Stimulated activated CD4-positive, alpha-beta T cell treated with anti-CD3 and anti-CD28 coated beads, TNF-alpha, amount 100 ng/mL, for 24 hours (primary cell): Measurements from ENCODE around the gene MAP2K1.

Source experiments
- DNase-seq, 3 experiments: peaks; one replicate each; pipeline ENCODE4 v3.0.0-alpha.2; 2020; ENCODE audit warnings: low read depth in 3 of 3

MAP2K1 gene

DNA sequence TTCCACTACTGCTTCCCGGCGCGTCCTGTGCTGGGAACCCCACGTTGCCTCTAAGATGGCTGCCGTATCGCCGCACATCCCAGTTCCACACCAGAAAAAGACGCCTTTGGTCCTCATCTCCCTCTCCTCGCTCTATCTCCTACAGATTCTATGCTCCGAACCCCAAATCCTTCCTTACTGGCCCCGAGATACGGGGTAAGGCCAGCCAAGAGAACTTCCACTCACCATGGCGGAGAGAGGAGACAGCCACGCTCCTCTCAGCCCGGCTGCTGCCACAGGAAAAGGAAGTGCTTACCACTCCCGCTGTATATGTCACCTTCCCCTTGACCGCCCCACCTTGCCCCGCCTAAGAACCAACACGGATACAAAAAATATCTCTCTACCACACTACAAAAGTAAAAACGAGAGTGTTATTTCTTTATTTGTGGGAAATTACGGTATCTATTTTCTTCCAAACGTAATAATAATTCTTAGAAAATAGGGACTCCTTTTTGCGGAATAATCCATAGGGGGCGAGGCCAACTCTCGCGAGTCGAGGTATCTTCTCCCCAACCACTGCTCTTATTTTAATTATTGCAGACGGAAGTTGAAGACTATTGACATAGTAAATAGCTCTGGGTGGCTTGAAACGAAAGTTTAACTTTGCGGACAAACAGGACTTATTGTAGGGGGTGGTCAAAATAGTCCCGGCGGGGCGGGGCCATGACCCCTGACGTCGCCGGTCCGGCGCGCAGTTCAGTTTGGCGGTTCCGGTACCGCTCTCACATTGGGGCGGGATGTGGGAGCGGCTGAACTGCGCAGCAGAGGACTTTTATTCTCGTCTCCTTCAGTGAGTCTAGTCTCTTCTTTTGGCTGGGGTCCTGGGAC, 118.1 kb downstream of the MAP2K1 start, which contains the start of the genes RPL4 and ZWILCH:
RPL4 (minus strand) TSS at position 293 of the 867 bp plus-strand sequence; CDS start at position 228, 65 bp downstream.
ZWILCH (plus strand) TSS at position 764 of the 867 bp plus-strand sequence; CDS start at position 777, 13 bp downstream.
- DNase-seq, result peak; percentile 65 to 79 (median 69)

DNA sequence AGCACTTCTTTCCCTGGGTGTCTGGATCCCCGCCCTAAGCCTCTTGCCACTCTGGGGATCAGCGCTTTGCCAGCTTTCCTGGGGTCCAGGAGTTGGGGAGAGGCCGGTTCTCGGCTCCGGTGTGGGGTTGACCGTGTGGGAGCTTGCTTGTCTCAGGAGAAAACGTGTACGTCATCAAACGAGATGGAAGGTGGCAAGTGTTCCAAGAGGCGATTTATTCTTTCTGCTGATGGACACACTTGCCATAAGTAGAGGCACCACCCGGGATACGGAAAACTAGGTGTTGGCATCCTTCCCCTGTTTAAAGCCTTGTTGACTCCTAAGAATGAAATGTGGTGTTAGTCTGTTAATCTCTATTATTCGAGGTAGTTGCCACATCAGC, 118.7 kb downstream of the MAP2K1 start:
- no peak for DNase-seq

DNA sequence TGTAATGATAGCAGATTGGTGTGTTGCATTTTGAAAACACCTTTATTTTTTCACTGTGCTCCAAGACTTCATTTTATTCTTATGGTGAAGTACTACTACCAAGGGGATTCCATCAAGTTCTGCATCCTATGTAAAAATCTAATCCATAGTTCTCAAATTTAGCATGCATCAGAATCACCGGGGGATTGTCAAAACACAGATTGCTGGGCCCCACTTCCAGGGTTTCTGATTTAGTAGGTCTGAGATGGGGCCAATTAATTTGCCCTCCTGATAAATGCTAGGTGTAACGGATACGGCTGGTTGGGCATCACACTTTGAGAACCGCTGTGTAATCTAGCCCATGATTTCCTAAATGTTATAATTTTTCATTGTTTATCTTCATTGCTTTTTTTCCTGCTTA, 119.1 kb downstream of the MAP2K1 start:
- DNase-seq, result no peak

DNA sequence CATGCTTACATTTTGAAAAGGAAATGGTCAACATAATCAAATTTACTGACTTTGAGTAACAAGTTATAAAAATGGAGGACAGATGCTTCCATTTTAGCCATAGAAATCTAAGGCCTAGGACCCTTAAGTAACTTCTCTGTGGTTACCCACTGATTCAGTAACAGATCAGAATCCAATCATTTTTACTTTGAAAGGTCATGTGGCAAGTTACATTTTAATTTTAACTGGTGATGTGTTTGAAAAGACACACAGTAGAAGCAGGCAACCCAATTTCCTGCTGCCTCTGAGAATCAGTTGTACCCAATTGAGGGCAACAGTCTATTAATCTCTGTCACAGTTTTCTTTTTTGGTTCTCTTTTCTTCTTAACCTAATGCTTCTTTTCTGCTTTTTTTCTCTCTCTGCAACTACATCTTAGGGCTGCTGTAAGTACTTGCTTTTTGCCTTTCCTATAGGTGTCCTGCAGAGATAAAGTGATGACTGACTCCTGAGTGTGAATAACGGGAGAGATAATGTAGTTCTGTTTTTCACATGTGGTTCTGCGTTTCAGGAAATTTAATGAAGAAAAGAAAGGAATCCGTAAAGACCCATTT, 121.7 kb downstream of the MAP2K1 start:
- no peak for DNase-seq

DNA sequence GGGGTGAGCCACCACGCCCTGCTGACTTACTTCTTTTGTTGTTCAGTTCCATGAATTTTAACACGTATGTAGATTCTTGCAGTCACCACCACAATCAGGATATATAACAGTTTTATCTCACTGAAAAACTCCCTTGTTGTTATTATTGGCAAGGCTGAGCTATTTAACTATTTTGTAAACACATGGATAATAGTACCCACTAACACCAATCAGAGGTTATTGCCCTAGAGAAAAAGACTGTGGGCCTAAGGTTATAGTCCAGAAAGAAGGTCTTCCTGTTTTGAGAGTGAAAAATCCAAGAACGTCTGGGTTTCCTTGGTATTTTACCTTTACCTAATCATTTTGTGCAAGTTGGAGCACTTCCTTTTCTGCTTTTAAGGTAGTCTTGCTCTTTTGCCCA, 127.9 kb downstream of the MAP2K1 start:
- DNase-seq, result no peak

DNA sequence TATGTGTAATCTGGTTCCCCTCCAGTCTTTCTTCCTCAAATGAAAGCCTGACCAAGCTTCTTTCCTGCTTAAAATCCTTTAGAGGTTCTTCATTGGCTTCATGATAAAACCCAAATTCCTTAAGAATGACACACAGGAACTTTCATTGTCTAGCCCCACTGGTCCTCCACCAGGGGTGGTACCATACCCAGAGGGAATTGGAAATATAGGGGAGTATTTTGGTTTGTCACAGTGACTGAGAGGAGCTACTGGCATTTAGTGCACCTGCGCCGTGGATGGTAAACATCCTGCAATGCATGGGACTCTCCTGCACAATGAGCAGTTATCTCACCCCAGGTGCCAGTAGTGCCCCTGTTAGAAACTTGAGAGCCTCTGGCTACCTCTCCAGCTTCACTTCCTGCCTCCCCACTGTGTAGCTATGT, 129.2 kb downstream of the MAP2K1 start:
- no peak for DNase-seq

DNA sequence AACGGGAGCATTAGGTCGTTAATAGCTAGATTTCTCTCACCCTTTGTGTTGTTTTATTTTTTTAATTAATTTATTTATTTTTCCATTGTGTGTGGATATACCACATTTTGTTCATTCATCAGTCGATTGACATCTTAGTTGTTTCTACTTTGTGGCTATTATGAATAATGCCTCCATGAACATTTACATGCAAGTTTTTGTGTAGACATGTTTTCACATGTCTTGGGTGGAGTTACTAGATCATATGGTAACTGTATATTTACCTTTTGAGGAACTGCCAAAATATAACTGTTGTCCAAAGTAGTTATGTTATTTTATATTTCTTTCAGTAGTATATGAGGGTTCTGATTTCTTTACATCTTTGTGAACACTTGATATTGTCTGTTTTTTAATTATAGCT, 137.2 kb downstream of the MAP2K1 start:
- no peak for DNase-seq

DNA sequence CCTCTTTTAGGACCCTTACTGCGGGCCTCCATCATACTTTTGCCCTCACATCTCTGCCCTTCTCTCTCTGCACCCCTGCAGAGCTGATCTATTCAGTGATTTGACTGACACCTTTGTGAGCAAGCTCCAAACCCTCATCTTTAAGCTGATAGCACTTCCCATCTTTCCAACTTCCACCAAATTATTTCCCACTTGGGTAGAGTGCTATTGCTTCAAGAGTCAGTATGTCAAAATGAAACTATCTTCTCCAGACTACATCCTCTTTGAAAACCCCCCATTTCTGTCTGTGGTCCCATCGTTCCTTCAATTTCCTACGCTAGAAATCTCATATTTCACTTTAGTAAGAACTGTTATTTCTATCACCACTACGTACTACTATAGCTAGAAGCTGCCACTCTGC, 138.1 kb downstream of the MAP2K1 start:
- DNase-seq, result no peak

DNA sequence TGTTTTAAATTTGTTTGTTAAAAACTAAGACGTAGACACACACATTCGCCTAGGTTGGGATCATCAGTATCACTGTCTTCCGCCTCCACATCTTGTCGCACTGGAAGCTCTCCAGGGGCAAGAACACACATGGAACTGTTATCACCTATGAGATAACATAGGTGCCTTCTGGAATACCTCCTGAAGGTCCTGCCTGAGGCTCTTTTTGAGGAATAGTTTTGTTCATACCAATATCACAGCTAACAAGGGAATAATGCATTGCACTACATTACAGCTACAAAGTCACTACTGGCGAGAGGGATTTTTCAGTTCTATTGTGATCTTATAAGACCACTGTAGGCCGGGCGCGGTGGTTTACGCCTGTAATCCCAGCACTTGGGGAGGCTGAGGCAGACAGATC, 148.3 kb downstream of the MAP2K1 start:
- no peak for DNase-seq
